Neural progenitor cell (in vitro differentiated cells): ENCODE results near the gene PROS1.

ENCODE experiments used
- CTCF ChIP-seq: fragments of 200-600 bp; sonication (generic); IDR thresholded peaks from 2 replicates; pipeline ENCODE4 v1.5.1; 2017; ENCODE audit warnings: antibody characterized with exemption, mild to moderate bottlenecking
- EZH2 ChIP-seq: fragments of 200-600 bp; sonication (generic); IDR thresholded peaks from 2 replicates; pipeline ENCODE4 v1.6.1; 2017; ENCODE audit warnings: antibody characterized with exemption, mild to moderate bottlenecking, moderate library complexity
- EZH2phosphoT487 ChIP-seq: fragments of 200-600 bp; sonication (generic); IDR thresholded peaks from 2 replicates; pipeline ENCODE4 v1.6.1; 2017; ENCODE audit warnings: antibody characterized with exemption

- TF ChIP-seq CTCF (no peak), EZH2phosphoT487 (no peak), EZH2 (no peak)
Observed at GRCh38 chr3:93907132-93907531, 66.6 kb downstream of the PROS1 start.
